Measurements from ENCODE around the gene FAM170B.

GRCh38 chr10:49161411-49161997, 27.7 kb upstream of the FAM170B start:
- TF ChIP-seq EZH2 (IDR thresholded peaks at IDR 0.05; ENCODE audit: insufficient read depth, poor library complexity, severe bottlenecking) (no peak), EZH2phosphoT487 (IDR thresholded peaks at IDR 0.05; ENCODE audit: insufficient read depth, low read depth) (no peak)
